RPMI8226 (cell line): ENCODE results near the gene PDGFB.

Experiments
- DNase-seq: peaks from one replicate; pipeline ENCODE4 v3.0.0-alpha.2; 2015

Gene PDGFB

DNA sequence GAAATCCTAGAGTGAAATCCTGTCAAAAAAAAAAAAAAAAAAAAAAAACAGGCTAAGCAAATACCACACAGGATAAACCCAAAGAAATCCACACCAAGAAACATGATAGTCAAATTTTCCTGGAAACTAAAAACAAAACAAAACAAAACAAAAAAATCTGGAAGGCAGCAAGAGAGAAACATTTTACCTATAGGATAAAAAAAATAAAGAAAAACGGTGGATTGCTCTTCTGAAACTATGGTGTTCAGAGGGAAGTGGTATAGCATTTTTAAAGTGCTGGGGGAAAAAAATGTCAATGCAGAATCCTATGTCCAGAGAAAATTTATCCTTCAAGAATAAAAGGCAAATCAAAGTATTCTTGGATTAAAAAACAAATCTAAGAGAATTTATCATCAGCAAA is 50.7 kb downstream of the PDGFB start:
- no peak for DNase-seq

DNA sequence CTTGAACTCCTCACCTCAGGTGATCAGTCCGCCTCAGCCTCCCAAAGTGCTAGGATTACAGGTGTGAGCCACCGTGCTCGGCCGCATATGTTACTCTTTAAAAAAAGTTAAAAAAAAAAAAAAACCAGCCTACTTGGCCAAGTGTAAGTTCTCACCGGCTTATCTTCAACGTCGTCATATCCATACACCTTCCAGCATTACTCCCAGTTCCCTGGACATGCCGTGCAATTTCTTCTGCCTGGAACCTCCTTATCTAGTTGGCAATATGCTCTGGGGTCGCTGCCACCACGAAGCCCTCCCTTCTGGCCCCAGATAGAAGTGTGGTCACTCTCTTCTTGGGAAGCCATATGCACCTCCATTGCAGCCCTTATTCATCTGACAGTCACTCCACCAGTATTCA is 56.0 kb downstream of the PDGFB start:
- DNase-seq: no peak

- DNase-seq: no peak
Measured at GRCh38 chr22:39185601-39186012, 59.2 kb downstream of the PDGFB start.

GRCh38 chr22:39184586-39185577 is 59.9 kb downstream of the PDGFB start:
- no peak for DNase-seq

DNA sequence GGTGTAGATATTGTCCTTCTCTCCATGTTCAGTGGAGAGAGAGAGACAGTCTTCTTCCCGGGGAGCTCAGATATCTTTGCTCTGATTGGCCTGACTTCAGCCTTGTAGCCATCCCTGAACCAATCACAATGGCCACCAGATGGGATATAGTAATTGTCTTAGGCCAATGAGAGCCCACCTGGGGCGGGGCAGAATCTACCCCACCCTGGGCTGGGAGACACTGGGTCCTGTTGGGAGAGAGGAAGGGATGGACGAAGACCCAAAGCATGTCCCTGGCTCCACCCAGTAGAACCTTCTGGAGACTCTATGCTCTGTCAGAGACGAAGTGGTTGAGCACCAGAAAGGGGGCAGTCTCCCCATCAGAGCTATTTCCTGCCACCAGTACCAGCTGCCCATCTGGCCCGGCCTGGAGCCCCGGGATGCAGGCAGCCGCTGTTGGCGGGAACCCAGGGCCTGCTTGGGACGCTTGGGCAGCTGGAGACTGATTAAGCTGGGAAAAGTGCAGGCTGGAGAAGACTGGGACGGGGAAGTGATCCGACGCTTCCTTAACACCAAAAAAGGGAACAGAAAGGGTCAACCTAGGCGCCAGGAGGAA is 60.7 kb downstream of the PDGFB start:
- no peak for DNase-seq

DNA sequence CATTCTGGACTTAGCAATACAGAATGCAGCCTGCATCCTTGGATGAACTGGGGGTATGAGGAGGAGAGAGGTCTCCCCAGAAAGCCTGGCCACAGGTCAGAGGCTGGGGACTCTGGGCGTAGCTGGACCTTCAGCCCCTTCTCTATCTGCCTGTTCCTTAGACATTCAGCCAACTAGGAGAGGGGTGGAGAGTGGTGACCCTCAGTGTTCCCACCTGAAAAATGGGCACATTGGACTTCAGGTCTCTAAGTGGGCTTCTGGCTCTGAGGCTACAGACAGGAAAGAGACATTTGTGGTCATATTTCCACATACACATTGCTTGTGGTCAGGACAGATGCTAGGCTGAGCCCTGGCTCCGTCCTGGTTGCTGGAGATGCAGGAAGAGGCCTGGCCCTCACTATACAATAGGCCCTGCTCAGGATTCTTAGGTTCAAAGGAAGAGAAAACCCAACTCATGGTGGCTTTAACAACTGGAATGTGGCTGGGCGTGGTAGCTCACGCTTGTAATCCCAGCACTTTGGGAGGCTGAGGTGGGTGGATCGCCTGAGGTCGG is 62.2 kb downstream of the PDGFB start:
- DNase-seq: no peak

- no peak for DNase-seq
Measured at GRCh38 chr22:39181778-39182177, 63.0 kb downstream of the PDGFB start.

- DNase-seq: no peak
Measured at GRCh38 chr22:39181356-39181755, 63.4 kb downstream of the PDGFB start.

DNA sequence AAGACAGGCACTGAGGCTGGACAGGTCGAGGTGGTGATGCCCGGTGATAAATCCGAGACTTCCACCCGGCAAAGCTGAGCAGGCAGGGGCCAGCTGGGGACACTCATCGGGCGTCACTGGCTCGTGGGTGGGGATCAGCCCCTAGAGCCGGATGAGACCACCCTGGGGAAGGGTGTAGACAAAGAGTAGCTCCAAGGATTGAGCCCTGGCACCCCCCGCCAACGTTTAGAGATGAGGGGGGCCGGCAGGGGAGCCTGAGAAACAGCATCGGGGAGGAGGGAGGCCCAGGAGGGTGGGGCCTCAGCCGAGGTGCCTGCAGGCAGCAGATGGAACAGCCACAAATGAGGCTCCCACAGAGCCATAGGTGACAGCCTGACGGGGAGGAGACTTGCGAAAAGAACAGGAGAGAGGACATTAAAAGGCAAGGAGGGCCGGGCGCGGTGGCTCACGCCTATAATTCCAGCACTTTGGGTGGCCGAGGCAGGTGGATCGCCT is 64.9 kb downstream of the PDGFB start:
- DNase-seq: no peak

- DNase-seq: no peak
Measured at GRCh38 chr22:39179401-39179827, 65.4 kb downstream of the PDGFB start.

DNA sequence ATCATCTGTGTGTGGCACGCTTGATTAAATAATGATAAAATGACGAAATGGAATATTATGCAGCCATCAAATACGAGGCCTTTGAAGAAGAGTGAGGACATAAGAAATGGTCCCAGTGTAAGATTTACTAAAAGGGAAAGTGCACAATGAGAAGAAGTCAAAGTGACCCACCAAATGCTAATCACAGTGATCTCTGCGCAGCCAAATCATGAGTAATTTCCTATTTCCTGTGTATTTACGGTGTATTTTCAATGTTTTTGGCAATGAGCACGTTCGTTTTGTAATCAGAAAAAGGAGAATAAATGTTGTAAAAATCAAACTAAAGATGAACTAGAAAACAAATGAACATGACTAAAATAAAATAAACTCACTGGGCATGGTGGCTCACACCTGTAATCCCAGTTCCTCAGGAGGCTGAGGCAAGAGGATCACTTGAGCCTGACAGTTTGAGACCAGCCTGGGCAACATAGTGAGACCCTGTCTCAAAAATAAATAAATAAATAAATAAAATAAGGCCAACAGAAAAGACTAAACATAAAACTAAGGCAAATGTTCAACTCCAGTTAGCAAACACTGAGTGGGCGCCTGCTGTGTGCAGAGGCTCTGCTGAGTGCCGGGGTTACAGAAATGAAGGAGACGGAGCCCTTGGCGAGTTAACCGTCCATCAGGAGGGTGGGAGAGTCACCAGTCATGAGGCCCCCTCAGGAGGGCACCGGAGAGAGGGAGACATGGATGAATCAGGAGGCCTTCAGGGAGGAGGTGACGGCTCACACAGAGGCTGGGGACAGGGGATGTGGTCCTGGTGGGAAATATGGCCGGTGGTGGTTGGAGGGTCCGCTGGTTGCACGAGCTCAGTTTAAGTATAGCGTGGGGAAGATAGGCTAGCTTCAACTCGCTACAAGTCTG is 66.3 kb downstream of the PDGFB start:
- DNase-seq: no peak

GRCh38 chr22:39177791-39178190 is 67.0 kb downstream of the PDGFB start:
- no peak for DNase-seq

- no peak for DNase-seq
Measured at GRCh38 chr22:39177456-39177775, 67.4 kb downstream of the PDGFB start.

GRCh38 chr22:39176714-39177455 is 67.9 kb downstream of the PDGFB start:
- DNase-seq: no peak

- DNase-seq: no peak
Measured at GRCh38 chr22:39176143-39176713, 68.6 kb downstream of the PDGFB start.

GRCh38 chr22:39175353-39176142 is 69.2 kb downstream of the PDGFB start:
- no peak for DNase-seq

DNA sequence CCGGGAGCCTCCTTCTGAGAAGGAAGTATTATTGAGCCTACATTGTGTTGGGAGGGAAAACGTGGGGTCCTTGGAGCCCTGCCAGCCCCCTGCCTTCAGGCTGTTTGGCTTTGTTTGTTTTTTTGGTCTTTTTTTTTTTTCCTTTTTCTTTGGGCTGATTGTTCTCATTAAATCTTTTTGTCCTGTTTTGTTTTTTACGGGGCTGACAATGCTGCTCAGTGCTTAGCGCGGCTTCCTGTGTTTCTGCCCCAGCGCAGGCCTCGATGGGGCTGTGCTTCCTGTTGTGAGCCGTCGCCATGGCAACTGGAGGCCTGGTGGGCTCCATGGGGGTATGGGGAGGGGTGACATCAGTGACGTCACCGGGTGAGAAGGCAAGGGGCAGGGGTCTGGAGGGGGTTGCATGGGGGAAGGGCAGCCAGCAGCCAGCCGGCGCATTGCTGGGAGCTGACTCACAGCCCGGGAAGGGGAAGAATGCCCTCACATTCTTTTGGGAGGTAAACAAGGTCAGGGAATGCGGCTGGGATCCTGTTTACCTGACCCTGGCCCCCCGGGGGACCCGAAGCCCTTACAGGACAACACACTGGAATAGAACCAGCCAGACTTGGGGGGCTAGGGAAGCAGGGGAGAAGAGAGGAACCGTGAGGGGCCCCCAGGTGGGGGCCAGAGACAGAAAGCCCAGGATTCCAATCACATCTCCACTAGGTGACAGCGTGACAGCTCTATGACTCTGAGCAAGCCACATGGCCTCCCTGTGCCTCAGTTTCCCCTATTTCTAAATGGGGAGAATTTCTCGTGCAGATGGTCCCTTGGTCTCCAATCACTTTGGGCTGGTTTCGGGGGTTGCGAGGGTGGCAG is 70.1 kb downstream of the PDGFB start:
- no peak for DNase-seq

GRCh38 chr22:39173787-39174497 is 70.8 kb downstream of the PDGFB start:
- DNase-seq: no peak
